ENCODE measurements around the gene GCSH. TPM values are rescaled to one million over a fixed set of nuclear protein-coding genes. Genes with fewer than 3 reads are reported as not detected.

The GCSH gene
- total RNA-seq, 1 donor = 18.1 TPM

GRCh38 chr16:81041696-81042095 is 54.5 kb downstream of the GCSH start:
- no peak overlapping the region for H3K4me3 ChIP-seq (ENCODE audit: insufficient read depth, low read length)
- DNase-seq (ENCODE audit: insufficient read length, low spot score, missing footprints) = no peak
- H3K27me3 ChIP-seq (ENCODE audit: insufficient read depth, low read length) = no peaks in the 10 kb centered on the region
- peaks cover 6% of the 10 kb centered on the region for H3K4me1 ChIP-seq (ENCODE audit: insufficient read depth, low read length)
- peaks cover 50% of the 10 kb centered on the region for H3K36me3 ChIP-seq (ENCODE audit: insufficient read depth, low read length)
- no peak for TF ChIP-seq CTCF (IDR thresholded peaks at IDR 0.05; ENCODE audit: extremely low read depth, low read depth, low read length)
- H2AFZ ChIP-seq (ENCODE audit: low read length) = no peak overlapping the region
- H3K27ac ChIP-seq (ENCODE audit: low read depth, low read length) = no peak overlapping the region
- no peaks in the 10 kb centered on the region for H3K9me3 ChIP-seq (ENCODE audit: low read depth, low read length)
- H3K79me2 ChIP-seq (ENCODE audit: insufficient read depth, low read length) = peaks cover 40% of the 10 kb centered on the region
- no peak overlapping the region for H3K4me2 ChIP-seq (ENCODE audit: insufficient read depth, low read length)
- H4K20me1 ChIP-seq (ENCODE audit: insufficient read depth, low read length) = peaks cover 16% of the 10 kb centered on the region

- Histone ChIP-seq H4K20me1 (ENCODE audit: insufficient read depth, low read length) (peaks cover 20% of the 10 kb centered on the region), H3K79me2 (ENCODE audit: insufficient read depth, low read length) (peaks cover 45% of the 10 kb centered on the region), H3K4me3 (ENCODE audit: insufficient read depth, low read length) (no peak overlapping the region), H3K9me3 (ENCODE audit: low read depth, low read length) (no peaks in the 10 kb centered on the region), H2AFZ (ENCODE audit: low read length) (no peak overlapping the region), H3K27ac (ENCODE audit: low read depth, low read length) (no peak overlapping the region), H3K4me2 (ENCODE audit: insufficient read depth, low read length) (no peak overlapping the region), H3K4me1 (ENCODE audit: insufficient read depth, low read length) (peaks cover 9% of the 10 kb centered on the region), H3K27me3 (ENCODE audit: insufficient read depth, low read length) (no peaks in the 10 kb centered on the region), H3K36me3 (ENCODE audit: insufficient read depth, low read length) (peaks cover 50% of the 10 kb centered on the region)
- DNase-seq (ENCODE audit: insufficient read length, low spot score, missing footprints) = no peak
- no peak for TF ChIP-seq CTCF (IDR thresholded peaks at IDR 0.05; ENCODE audit: extremely low read depth, low read depth, low read length)
Observed at GRCh38 chr16:81040842-81041241, 55.4 kb downstream of the GCSH start.

GRCh38 chr16:81040131-81040530 is 56.1 kb downstream of the GCSH start:
- no peak for DNase-seq (ENCODE audit: insufficient read length, low spot score, missing footprints)
- Histone ChIP-seq H3K9me3 (ENCODE audit: low read depth, low read length) (no peaks in the 10 kb centered on the region), H3K27ac (ENCODE audit: low read depth, low read length) (no peak overlapping the region), H4K20me1 (ENCODE audit: insufficient read depth, low read length) (peaks cover 20% of the 10 kb centered on the region), H3K4me1 (ENCODE audit: insufficient read depth, low read length) (peaks cover 9% of the 10 kb centered on the region), H3K27me3 (ENCODE audit: insufficient read depth, low read length) (no peaks in the 10 kb centered on the region), H2AFZ (ENCODE audit: low read length) (no peak overlapping the region), H3K36me3 (ENCODE audit: insufficient read depth, low read length) (peaks cover 45% of the 10 kb centered on the region), H3K79me2 (ENCODE audit: insufficient read depth, low read length) (peaks cover 45% of the 10 kb centered on the region), H3K4me2 (ENCODE audit: insufficient read depth, low read length) (no peak overlapping the region), H3K4me3 (ENCODE audit: insufficient read depth, low read length) (no peak overlapping the region)
- no peak for TF ChIP-seq CTCF (IDR thresholded peaks at IDR 0.05; ENCODE audit: extremely low read depth, low read depth, low read length)

GRCh38 chr16:81036751-81037350 is 59.3 kb downstream of the GCSH start:
- Histone ChIP-seq H2AFZ (ENCODE audit: low read length) (peak overlapping the region; percentile 88), H3K9me3 (ENCODE audit: low read depth, low read length) (no peaks in the 10 kb centered on the region), H3K79me2 (ENCODE audit: insufficient read depth, low read length) (peaks cover 45% of the 10 kb centered on the region), H3K4me2 (ENCODE audit: insufficient read depth, low read length) (peak overlapping the region; percentile 96), H3K36me3 (ENCODE audit: insufficient read depth, low read length) (peaks cover 13% of the 10 kb centered on the region), H4K20me1 (ENCODE audit: insufficient read depth, low read length) (peaks cover 20% of the 10 kb centered on the region), H3K4me1 (ENCODE audit: insufficient read depth, low read length) (peaks cover 9% of the 10 kb centered on the region), H3K27me3 (ENCODE audit: insufficient read depth, low read length) (no peaks in the 10 kb centered on the region), H3K27ac (ENCODE audit: low read depth, low read length) (peak overlapping the region; percentile 64), H3K4me3 (ENCODE audit: insufficient read depth, low read length) (peak overlapping the region; percentile 84)
- peak; percentile 81 for DNase-seq (ENCODE audit: insufficient read length, low spot score, missing footprints)
- no peak for TF ChIP-seq CTCF (IDR thresholded peaks at IDR 0.05; ENCODE audit: extremely low read depth, low read depth, low read length)
